ENCODE measurements around the gene ZNF200.

GRCh38 chr16:3174618-3175148 lies 60.3 kb downstream of the ZNF200 start:
- TF ChIP-seq CTCF (IDR thresholded peaks at IDR 0.05; ENCODE audit: extremely low read depth in 1 of 2, insufficient read depth in 1 of 2, low read depth in 1 of 2, low read length in 2 of 2) (no peak), EZH2 (IDR thresholded peaks at IDR 0.05; ENCODE audit: borderline replicate concordance, low read depth, low read length, severe bottlenecking) (no peak), POLR2A (IDR thresholded peaks at IDR 0.05; ENCODE audit: low read depth, low read length) (no peak), POLR2AphosphoS5 (IDR thresholded peaks at IDR 0.05; ENCODE audit: insufficient read depth, low read depth, low read length) (no peak)

All from endothelial cell of umbilical vein (primary cell).